Activated B cell treated with CpG ODN at 0.5 μM for 24 hours (primary cell): ENCODE measurements around the gene SRSF3. TPM values are rescaled to one million over a fixed set of nuclear protein-coding genes. Genes with fewer than 3 reads are reported as not detected.

Source experiments
- ATAC-seq: fragments of 200-7000 bp; cut with Tn5 transposase; one replicate; pipeline ENCODE4 v1.10.0; 2021; ENCODE audit warnings: low read depth, mild to moderate bottlenecking, moderate library complexity
- CTCF ChIA-PET: fragments of 350-600 bp; sonication (Branson Sonifier 250); formaldehyde crosslinking; loops from one replicate; lab custom pipeline; 2021; ENCODE audit warnings: antibody characterized with exemption; lab: Charles Lee
- POLR2A ChIA-PET: fragments of 350-600 bp; sonication (Branson Sonifier 250); formaldehyde crosslinking; loops from one replicate; lab custom pipeline; 2021; ENCODE audit warnings: antibody characterized with exemption; lab: Charles Lee
- DNase-seq: peaks from one replicate; pipeline ENCODE4 v3.0.0; 2022
- H3K27ac Mint-ChIP-seq: one replicate; pipeline ENCODE4 v1.8.0; 2020; ENCODE audit warnings: mixed read lengths
- H3K27me3 Mint-ChIP-seq: one replicate; pipeline ENCODE4 v1.8.0; 2021; ENCODE audit warnings: mixed read lengths
- H3K36me3 Mint-ChIP-seq: one replicate; pipeline ENCODE4 v1.8.0; 2021; ENCODE audit warnings: low read depth, mixed read lengths
- H3K4me1 Mint-ChIP-seq: one replicate; pipeline ENCODE4 v1.8.0; 2021; ENCODE audit warnings: mixed read lengths
- H3K4me3 Mint-ChIP-seq: one replicate; pipeline ENCODE4 v1.8.0; 2020; ENCODE audit warnings: mild to moderate bottlenecking, mixed read lengths
- H3K9me3 Mint-ChIP-seq: one replicate; pipeline ENCODE4 v1.8.0; 2020; ENCODE audit warnings: mixed read lengths
- CTCF ChIP-seq: fragments of 200-600 bp; IDR thresholded peaks from one replicate; pipeline ENCODE4 v1.8.0; 2022; ENCODE audit warnings: antibody characterized with exemption, mild to moderate bottlenecking
- intact Hi-C: fragments of 100-400 bp; cut with micrococcal nuclease; formaldehyde crosslinking; loops from one replicate; pipeline ENCODE4 v1.15.1; 2024
- total RNA-seq: library from RNA; stranded (reverse); gene quantifications from 2 replicates; pipeline ENCODE4 v1.2.3, GENCODE V29; 2022

SRSF3 gene
- total RNA-seq, 1 donor from 2014 or later = 421 TPM

DNA sequence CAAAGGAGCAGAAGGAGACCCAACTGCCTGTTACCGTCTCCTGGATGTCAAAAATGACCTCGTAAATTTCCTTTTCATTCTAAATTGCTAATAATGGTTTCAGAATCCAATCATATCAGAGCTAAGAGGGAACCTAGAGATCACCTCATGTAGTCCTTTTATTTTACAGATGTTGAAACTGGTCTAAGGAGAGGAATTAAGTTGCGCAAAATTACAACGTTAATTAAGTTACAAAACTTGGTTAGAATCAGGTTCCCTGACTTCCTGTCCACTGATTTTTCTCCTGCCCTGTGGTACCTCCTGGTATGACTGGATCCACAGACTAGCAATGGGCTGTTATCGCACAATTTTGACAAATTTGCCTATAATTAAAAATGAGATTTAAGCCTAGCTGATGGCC lies 37.9 kb upstream of the SRSF3 start:
- POLR2A ChIA-PET = interaction anchor here (0.7 kb wide), 1 partner anchor 30 kb away, joined by 3 read pairs; no protein-coding TSS in a partner anchor
- no peak overlapping the region for H3K4me3 Mint-ChIP-seq
- DNase-seq = no peak
- H3K27me3 Mint-ChIP-seq = no peaks in the 10 kb centered on the region
- CTCF ChIA-PET = no interaction called here
- no peak for TF ChIP-seq CTCF
- peaks cover 9% of the 10 kb centered on the region for H3K4me1 Mint-ChIP-seq
- ATAC-seq = no peak
- no peaks in the 10 kb centered on the region for H3K9me3 Mint-ChIP-seq
- H3K27ac Mint-ChIP-seq = no peak overlapping the region
- H3K36me3 Mint-ChIP-seq = no peaks in the 10 kb centered on the region
- intact Hi-C loops = no loop called here

- ChIA-PET CTCF (no interaction called here), POLR2A (interaction anchor here (0.6 to 1.0 kb wide), 2 partner anchors 14 to 51 kb away, joined by 4 to 5 read pairs; no protein-coding TSS in a partner anchor)
- Mint-ChIP-seq H3K9me3 (no peaks in the 10 kb centered on the region), H3K36me3 (no peaks in the 10 kb centered on the region), H3K27me3 (no peaks in the 10 kb centered on the region), H3K27ac (no peak overlapping the region), H3K4me3 (no peak overlapping the region), H3K4me1 (peaks cover 9% of the 10 kb centered on the region)
- TF ChIP-seq CTCF = no peak
- ATAC-seq (peak; percentile 45), DNase-seq (no peak)
- intact Hi-C loops = no loop called here
Observed at GRCh38 chr6:36559011-36559793, 35.0 kb upstream of the SRSF3 start.

GRCh38 chr6:36560822-36561221 lies 33.3 kb upstream of the SRSF3 start:
- Mint-ChIP-seq H3K4me3 (no peak overlapping the region), H3K36me3 (no peaks in the 10 kb centered on the region), H3K27ac (no peak overlapping the region), H3K27me3 (no peaks in the 10 kb centered on the region), H3K4me1 (peaks cover 9% of the 10 kb centered on the region), H3K9me3 (no peaks in the 10 kb centered on the region)
- intact Hi-C loops = no loop called here
- ChIA-PET POLR2A (no interaction called here), CTCF (no interaction called here)
- DNase-seq = no peak
- no peak for TF ChIP-seq CTCF
- ATAC-seq = no peak

- Mint-ChIP-seq H3K9me3 (no peaks in the 10 kb centered on the region), H3K27me3 (no peaks in the 10 kb centered on the region), H3K36me3 (no peaks in the 10 kb centered on the region), H3K4me1 (peaks cover 9% of the 10 kb centered on the region), H3K4me3 (no peak overlapping the region), H3K27ac (no peak overlapping the region)
- no peak for TF ChIP-seq CTCF
- ChIA-PET CTCF (no interaction called here), POLR2A (no interaction called here)
- ATAC-seq (no peak), DNase-seq (no peak)
- intact Hi-C loops = no loop called here
Observed at GRCh38 chr6:36563237-36563927, 30.8 kb upstream of the SRSF3 start.

DNA sequence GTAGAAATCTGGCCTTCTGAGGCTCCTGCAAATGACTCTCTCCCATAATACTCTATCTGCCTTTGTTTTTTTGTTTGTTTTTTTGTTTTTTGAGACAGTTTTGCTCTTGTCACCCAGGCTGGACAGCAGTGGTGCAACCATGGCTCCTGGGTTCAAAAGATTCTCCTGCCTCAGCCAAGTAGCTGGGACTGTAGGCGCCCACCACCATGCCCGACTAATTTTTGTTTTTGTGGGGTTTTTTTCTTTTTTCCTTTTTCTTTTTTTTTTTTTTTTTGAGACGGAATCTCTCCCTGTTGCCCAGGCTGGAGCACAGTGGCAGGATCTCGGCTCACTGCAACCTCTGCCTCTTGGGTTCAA lies 30.3 kb upstream of the SRSF3 start:
- POLR2A ChIA-PET = no interaction called here
- CTCF ChIA-PET = no interaction called here

More for the DNA sequence above, 30.3 kb upstream of the SRSF3 start:
- intact Hi-C loops = no loop called here
- ATAC-seq (no peak), DNase-seq (no peak)
- no peak for TF ChIP-seq CTCF
- H3K4me1 Mint-ChIP-seq = peaks cover 9% of the 10 kb centered on the region
- no peaks in the 10 kb centered on the region for H3K9me3 Mint-ChIP-seq
- no peaks in the 10 kb centered on the region for H3K27me3 Mint-ChIP-seq
- no peak overlapping the region for H3K27ac Mint-ChIP-seq
- no peaks in the 10 kb centered on the region for H3K36me3 Mint-ChIP-seq
- no peak overlapping the region for H3K4me3 Mint-ChIP-seq
